HG03469 (cell line): ENCODE measurements around the gene USP4.

Experiments used
- ATAC-seq: cut with Tn5 transposase; IDR thresholded peaks from one replicate; pipeline ENCODE4 v1.9.1; 2021; ENCODE audit warnings: mild to moderate bottlenecking, moderate library complexity, moderate number of reproducible peaks; ENCODE audit not compliant: unreplicated experiment

Gene USP4

GRCh38 chr3:49296781-49297411 lies 43.0 kb downstream of the USP4 start:
- ATAC-seq, result no peak

- no peak for ATAC-seq
These were observed 44.3 kb downstream of the USP4 start for GRCh38 chr3:49295489-49296058.

- no peak for ATAC-seq
These were observed 45.5 kb downstream of the USP4 start for GRCh38 chr3:49294343-49294742.

GRCh38 chr3:49283997-49284396 lies 55.9 kb downstream of the USP4 start:
- no peak for ATAC-seq

- no peak for ATAC-seq
These were observed 60.5 kb downstream of the USP4 start for GRCh38 chr3:49279376-49279775.

- no peak for ATAC-seq
These were observed 61.3 kb downstream of the USP4 start for GRCh38 chr3:49278548-49278947.

GRCh38 chr3:49277383-49277775 lies 62.5 kb downstream of the USP4 start:
- ATAC-seq, result no peak

GRCh38 chr3:49276475-49277382 lies 63.1 kb downstream of the USP4 start, which contains the start of gene C3orf62:
Gene C3orf62 (minus strand): TSS chr3:49277232. CDS start chr3:49276872, 360 bp downstream.
- no peak for ATAC-seq

- no peak for ATAC-seq
These were observed 65.9 kb downstream of the USP4 start for GRCh38 chr3:49273825-49274532.

GRCh38 chr3:49271047-49271446 lies 68.8 kb downstream of the USP4 start:
- ATAC-seq, result no peak

- ATAC-seq, result no peak
These were observed 69.7 kb downstream of the USP4 start for GRCh38 chr3:49270156-49270500.

GRCh38 chr3:49269443-49270155 lies 70.3 kb downstream of the USP4 start:
- no peak for ATAC-seq

- ATAC-seq, result no peak
These were observed 73.3 kb downstream of the USP4 start for GRCh38 chr3:49266410-49267095.

- no peak for ATAC-seq
These were observed 74.0 kb downstream of the USP4 start for GRCh38 chr3:49265661-49266386.

GRCh38 chr3:49263159-49263889 lies 76.5 kb downstream of the USP4 start:
- ATAC-seq, result no peak

GRCh38 chr3:49260806-49261324 lies 79.0 kb downstream of the USP4 start:
- no peak for ATAC-seq

GRCh38 chr3:49257187-49257586 lies 82.7 kb downstream of the USP4 start:
- ATAC-seq, result no peak

GRCh38 chr3:49255718-49256511 lies 83.9 kb downstream of the USP4 start:
- no peak for ATAC-seq
